WTC11 (cell line): ENCODE results near the gene CAGE1. TPM values are rescaled to one million over a fixed set of nuclear protein-coding genes. Genes with fewer than 3 reads are reported as not detected.

Source experiments
- ATAC-seq: fragments of 200-7000 bp; cut with Tn5 transposase; 2 replicates; pipeline ENCODE4 v1.10.0; 2021; ENCODE audit warnings: mild to moderate bottlenecking, moderate library complexity
- CTCF ChIA-PET: fragments of 300-600 bp; sonication (Branson Sonifier 250); formaldehyde crosslinking; loops from one replicate; lab custom pipeline; 2021; ENCODE audit warnings: antibody characterized with exemption; lab: Charles Lee
- POLR2A ChIA-PET: fragments of 350-600 bp; sonication (Branson Sonifier 250); formaldehyde crosslinking; loops from one replicate; lab custom pipeline; 2021; ENCODE audit warnings: antibody characterized with exemption; lab: Charles Lee
- DNase-seq: peaks from one replicate; pipeline ENCODE4 v3.0.0; 2021; ENCODE audit warnings: low spot score
- H3K27ac Mint-ChIP-seq: 2 replicates; pipeline ENCODE4 v1.8.0; 2021; ENCODE audit warnings: mixed read lengths
- H3K27me3 Mint-ChIP-seq: 2 replicates; pipeline ENCODE4 v1.8.0; 2021; ENCODE audit warnings: low read depth, mild to moderate bottlenecking, moderate library complexity, mixed read lengths
- H3K36me3 Mint-ChIP-seq: 2 replicates; pipeline ENCODE4 v1.8.0; 2021; ENCODE audit warnings: mixed read lengths
- H3K4me1 Mint-ChIP-seq: 2 replicates; pipeline ENCODE4 v1.8.0; 2022; ENCODE audit warnings: mixed read lengths
- H3K4me3 Mint-ChIP-seq: 2 replicates; pipeline ENCODE4 v1.8.0; 2021; ENCODE audit warnings: mild to moderate bottlenecking, moderate library complexity, mixed read lengths
- H3K9me3 Mint-ChIP-seq: 2 replicates; pipeline ENCODE4 v1.8.0; 2021; ENCODE audit warnings: mixed read lengths
- AR ChIP-seq: fragments of 250-450 bp; sonication (Bioruptor Pico); IDR thresholded peaks from 2 replicates; pipeline ENCODE4 v1.9.0; 2021; ENCODE audit warnings: mild to moderate bottlenecking
- ARID4B ChIP-seq: sonication (generic); formaldehyde crosslinking; IDR thresholded peaks from 2 replicates; pipeline ENCODE4 v1.8.0; 2023; ENCODE audit warnings: missing genetic modification reagents, mild to moderate bottlenecking, borderline replicate concordance
- CREB1 ChIP-seq: sonication (generic); formaldehyde crosslinking; IDR thresholded peaks from 2 replicates; pipeline ENCODE4 v1.8.0; 2023; ENCODE audit warnings: mild to moderate bottlenecking, missing genetic modification reagents
- CTCF ChIP-seq: fragments of 200-600 bp; IDR thresholded peaks from 2 replicates; pipeline ENCODE4 v1.8.0; 2022; ENCODE audit warnings: antibody characterized with exemption
- E2F5 ChIP-seq: sonication (generic); formaldehyde crosslinking; IDR thresholded peaks from 2 replicates; pipeline ENCODE4 v1.8.1; 2022; ENCODE audit warnings: mild to moderate bottlenecking, moderate library complexity, missing genetic modification reagents
- FOXP1 ChIP-seq: sonication (generic); formaldehyde crosslinking; IDR thresholded peaks from 2 replicates; pipeline ENCODE4 v1.8.0; 2022; ENCODE audit warnings: missing genetic modification reagents, mild to moderate bottlenecking, moderate library complexity, borderline replicate concordance
- GABPB1 ChIP-seq: sonication (generic); formaldehyde crosslinking; IDR thresholded peaks from 2 replicates; pipeline ENCODE4 v1.8.1; 2023; ENCODE audit warnings: mild to moderate bottlenecking, missing genetic modification reagents
- NR3C1 ChIP-seq: sonication (generic); formaldehyde crosslinking; conservative IDR thresholded peaks from 2 replicates; pipeline ENCODE4 v1.8.1; 2023; ENCODE audit warnings: low read depth, mild to moderate bottlenecking, missing genetic modification reagents
- RELA ChIP-seq: sonication (generic); formaldehyde crosslinking; IDR thresholded peaks from 2 replicates; pipeline ENCODE4 v1.8.1; 2022; ENCODE audit warnings: missing genetic modification reagents, mild to moderate bottlenecking, borderline replicate concordance
- RORB ChIP-seq: fragments of 250-450 bp; sonication (Bioruptor Pico); IDR thresholded peaks from 2 replicates; pipeline ENCODE4 v1.9.0; 2021; ENCODE audit warnings: mild to moderate bottlenecking
- SMAD3 ChIP-seq: sonication (generic); formaldehyde crosslinking; IDR thresholded peaks from 2 replicates; pipeline ENCODE4 v1.8.0; 2022; ENCODE audit warnings: missing genetic modification reagents, mild to moderate bottlenecking, borderline replicate concordance
- SP1 ChIP-seq: sonication (generic); formaldehyde crosslinking; conservative IDR thresholded peaks from 2 replicates; pipeline ENCODE4 v1.8.1; 2022; ENCODE audit warnings: missing genetic modification reagents
- USF2 ChIP-seq: sonication (generic); formaldehyde crosslinking; IDR thresholded peaks from 2 replicates; pipeline ENCODE4 v1.8.1; 2023; ENCODE audit warnings: mild to moderate bottlenecking, missing genetic modification reagents, moderate library complexity
- ZNF138 ChIP-seq: sonication (generic); formaldehyde crosslinking; conservative IDR thresholded peaks from 2 replicates; pipeline ENCODE4 v1.8.1; 2022; ENCODE audit warnings: mild to moderate bottlenecking, moderate library complexity, missing genetic modification reagents
- ZNF219 ChIP-seq: sonication (generic); formaldehyde crosslinking; IDR thresholded peaks from 2 replicates; pipeline ENCODE4 v1.8.0; 2023; ENCODE audit warnings: missing genetic modification reagents, mild to moderate bottlenecking, borderline replicate concordance
- ZNF396 ChIP-seq: fragments of 250-450 bp; sonication (Bioruptor Pico); IDR thresholded peaks from 2 replicates; pipeline ENCODE4 v1.8.0; 2021; ENCODE audit warnings: mild to moderate bottlenecking, moderate library complexity, borderline replicate concordance
- ZNF416 ChIP-seq: fragments of 250-450 bp; sonication (Bioruptor Pico); IDR thresholded peaks from 2 replicates; pipeline ENCODE4 v1.9.0; 2021; ENCODE audit warnings: mild to moderate bottlenecking, inconsistent platforms
- ZSCAN18 ChIP-seq: fragments of 250-450 bp; sonication (Bioruptor Pico); IDR thresholded peaks from 2 replicates; pipeline ENCODE4 v2.1.2; 2022; ENCODE audit warnings: mild to moderate bottlenecking, moderate library complexity
- total RNA-seq: library from RNA; stranded (reverse); gene quantifications from 3 replicates; pipeline ENCODE4 v1.2.3, GENCODE V29; 2021

CAGE1 gene
- total RNA-seq, 1 experiment from 2014 or later = 0.07 TPM

- Mint-ChIP-seq H3K27me3 (no peaks in the 10 kb centered on the region; the same call in 1 of the 2 replicates), H3K36me3 (no peaks in the 10 kb centered on the region), H3K27ac (no peak overlapping the region), H3K4me1 (peaks cover 3% of the 10 kb centered on the region), H3K9me3 (peaks cover 10% of the 10 kb centered on the region), H3K4me3 (no peak overlapping the region)
- DNase-seq (no peak), ATAC-seq (no peak)
- CTCF ChIA-PET = interaction anchor here (1.1 to 3.1 kb wide), 3 partner anchors 23 to 73 kb away, joined by 4 to 8 read pairs (median 5); partner anchors contain the start of genes CAGE1 and RIOK1
- POLR2A ChIA-PET = no interaction called here
- TF ChIP-seq FOXP1 (CRISPR knock-in tag) = no peak
- TF ChIP-seq ZNF219 (CRISPR knock-in tag) = no peak
- TF ChIP-seq CREB1 = no peak
- TF ChIP-seq ZNF396 (CRISPR knock-in tag) = no peak
- no peak for TF ChIP-seq GABPB1 (CRISPR knock-in tag)
- no peak for TF ChIP-seq ZNF138 (CRISPR knock-in tag)
- no peak for TF ChIP-seq AR (CRISPR knock-in tag)
- TF ChIP-seq, all 79 proteins: peak for 0
Observed at GRCh38 chr6:7316658-7317533, 72.6 kb downstream of the CAGE1 start.

GRCh38 chr6:7315948-7316365, 73.6 kb downstream of the CAGE1 start:
- POLR2A ChIA-PET = interaction anchor here (0.6 kb wide), 1 partner anchor 57 kb away, joined by 3 read pairs; no protein-coding TSS in a partner anchor
- TF ChIP-seq RELA (CRISPR knock-in tag) (no peak), SMAD3 (no peak), E2F5 (CRISPR knock-in tag) (no peak), ARID4B (CRISPR knock-in tag) (no peak), ZNF138 (CRISPR knock-in tag) (no peak), CTCF (no peak), NR3C1 (CRISPR knock-in tag) (no peak), SP1 (CRISPR knock-in tag) (no peak), ZNF396 (CRISPR knock-in tag) (no peak), ZSCAN18 (CRISPR knock-in tag) (no peak), CREB1 (no peak), RORB (CRISPR knock-in tag) (no peak), USF2 (no peak), ZNF416 (CRISPR knock-in tag) (no peak)
- TF ChIP-seq, all 79 proteins: peak for 0
- peaks cover 11% of the 10 kb centered on the region for H3K4me1 Mint-ChIP-seq
- H3K9me3 Mint-ChIP-seq = peaks cover 10% of the 10 kb centered on the region
- DNase-seq (no peak), ATAC-seq (no peak)
- no peaks in the 10 kb centered on the region for H3K36me3 Mint-ChIP-seq
- no peaks in the 10 kb centered on the region; the same call in 1 of the 2 replicates for H3K27me3 Mint-ChIP-seq
- no peak overlapping the region for H3K27ac Mint-ChIP-seq
- CTCF ChIA-PET = interaction anchor here (1.1 to 3.1 kb wide), 3 partner anchors 24 to 73 kb away, joined by 4 to 8 read pairs (median 5); partner anchors contain the start of genes CAGE1 and RIOK1
- H3K4me3 Mint-ChIP-seq = no peak overlapping the region
